Liver (tissue), 9 donors: ENCODE results near the gene DSCAML1. TPM values are rescaled to one million over a fixed set of nuclear protein-coding genes. Genes with fewer than 3 reads are reported as not detected.

Source experiments
- DNase-seq: peaks from one replicate; pipeline ENCODE4 v3.0.0-alpha.2; 2017; ENCODE audit warnings: low spot score
- H3K27ac ChIP-seq, 2 donors: one replicate each; pipeline ENCODE4 v1.7.0; 2013; ENCODE audit warnings: inconsistent platforms in 2 of 2, low read length in 2 of 2, control low read depth in 1 of 2, low read depth in 1 of 2, mild to moderate bottlenecking in 1 of 2
- H3K27me3 ChIP-seq, 4 donors: one replicate each; pipeline versions ENCODE4 v1.6.1 to v1.7.0; 2013; ENCODE audit warnings: low read length in 3 of 4, inconsistent platforms in 1 of 4, mild to moderate bottlenecking in 1 of 4, moderate library complexity in 1 of 4; ENCODE audit not compliant: control insufficient read depth in 4 of 4, insufficient read depth in 4 of 4
- H3K36me3 ChIP-seq, 4 donors: one replicate each; pipeline versions ENCODE4 v1.6.1 to v1.7.0; 2013; ENCODE audit warnings: low read length in 3 of 4, mild to moderate bottlenecking in 3 of 4, low read depth in 1 of 4, moderate library complexity in 1 of 4; ENCODE audit not compliant: control insufficient read depth in 4 of 4, insufficient read depth in 3 of 4
- H3K4me1 ChIP-seq, 4 donors: one replicate each; pipeline versions ENCODE4 v1.6.1 to v1.7.0; 2013; ENCODE audit warnings: low read length in 3 of 4, mild to moderate bottlenecking in 3 of 4, moderate library complexity in 1 of 4; ENCODE audit not compliant: control insufficient read depth in 4 of 4, insufficient read depth in 4 of 4
- H3K4me3 ChIP-seq, 3 donors: one replicate each; pipeline versions ENCODE4 v1.6.1 to v1.7.0; 2013; ENCODE audit warnings: low read length in 3 of 3, control low read depth in 1 of 3, low read depth in 1 of 3, mild to moderate bottlenecking in 1 of 3
- H3K9ac ChIP-seq, 2 donors: one replicate each; pipeline ENCODE4 v1.7.0; 2013; ENCODE audit warnings: low read length in 2 of 2, mild to moderate bottlenecking in 2 of 2, moderate library complexity in 2 of 2, control low read depth in 1 of 2, low read depth in 1 of 2
- H3K9me3 ChIP-seq, 4 donors: one replicate each; pipeline versions ENCODE4 v1.6.1 to v1.7.0; 2013; ENCODE audit warnings: low read length in 3 of 4; ENCODE audit not compliant: control insufficient read depth in 4 of 4
- EGR1 ChIP-seq, 2 donors: IDR thresholded peaks; 2 replicates each; pipeline ENCODE4 v1.6.1; 2016 to 2018; ENCODE audit warnings: antibody characterized with exemption in 2 of 2, low read depth in 2 of 2
- FOXA1 ChIP-seq: IDR thresholded peaks from 2 replicates; pipeline ENCODE4 v1.6.1; 2016; ENCODE audit warnings: antibody characterized with exemption
- FOXA2 ChIP-seq: IDR thresholded peaks from 2 replicates; pipeline ENCODE4 v1.6.1; 2016; ENCODE audit warnings: antibody characterized with exemption
- GABPA ChIP-seq, 2 donors: IDR thresholded peaks in 1 of 2; conservative IDR thresholded peaks in 1 of 2; 2 replicates each; pipeline ENCODE4 v1.6.1; 2016; ENCODE audit warnings: antibody characterized with exemption in 2 of 2, mild to moderate bottlenecking in 1 of 2, moderate library complexity in 1 of 2
- HNF4A ChIP-seq, 2 donors: conservative IDR thresholded peaks; 2 replicates each; pipeline ENCODE4 v1.6.1; 2016; ENCODE audit warnings: antibody characterized with exemption in 2 of 2, mild to moderate bottlenecking in 2 of 2
- JUND ChIP-seq, 2 donors: IDR thresholded peaks; 2 replicates each; pipeline ENCODE4 v1.6.1; 2016; ENCODE audit warnings: antibody characterized with exemption in 2 of 2
- RAD21 ChIP-seq, 2 donors: IDR thresholded peaks; 2 replicates each; pipeline ENCODE4 v1.6.1; 2016; ENCODE audit warnings: antibody characterized with exemption in 2 of 2, mild to moderate bottlenecking in 2 of 2
- RXRA ChIP-seq, 2 donors: IDR thresholded peaks; 2 replicates each; pipeline ENCODE4 v1.6.1; 2017 to 2018; ENCODE audit warnings: antibody characterized with exemption in 2 of 2, mild to moderate bottlenecking in 1 of 2
- SP1 ChIP-seq: IDR thresholded peaks from 2 replicates; pipeline ENCODE4 v1.6.1; 2018; ENCODE audit warnings: antibody characterized with exemption, mild to moderate bottlenecking
- WGBS: extraction: QIAGEN DNeasy Blood & Tissue Kit; methylation state at CpG from one replicate; pipeline ENCODE4 v1.1.7; 2013; 5-methylcytosine and 5-hydroxymethylcytosine counted together
- polyA plus RNA-seq, 2 donors: library from polyadenylated mRNA; stranded (reverse) in 1 of 2; unstranded in 1 of 2; fragments of 200-250 nt in 1 of 2; fragments of >200 nt in 1 of 2; fragmentation: Nextera tagmentation in 1 of 2; extraction: Ambion mirVana in 1 of 2; gene quantifications; one replicate each; pipeline versions ENCODE4 v1.2.1 to v1.2.3, GENCODE V29; 2013 to 2015
- total RNA-seq, 2 donors: library from RNA; depleted of rRNA; stranded (reverse); fragments of >200 nt; gene quantifications; one replicate each; pipeline ENCODE4 v1.2.3, GENCODE V29; 2014
- TF ChIP-seq, protein P1 (sequence below): IDR thresholded peaks from 2 replicates; pipeline ENCODE4 v1.6.1; 2016; ENCODE audit warnings: antibody characterized with exemption, mild to moderate bottlenecking
- TF ChIP-seq, protein P2 (sequence below): IDR thresholded peaks from 2 replicates; pipeline ENCODE4 v1.6.1; 2016; ENCODE audit warnings: antibody characterized with exemption
- TF ChIP-seq, protein P3 (sequence below): IDR thresholded peaks from 2 replicates; pipeline ENCODE4 v1.6.1; 2016; ENCODE audit warnings: antibody characterized with exemption
- TF ChIP-seq, protein P4 (sequence below): IDR thresholded peaks from 2 replicates; pipeline ENCODE4 v1.6.1; 2016; ENCODE audit warnings: antibody characterized with exemption
- TF ChIP-seq, protein P5 (sequence below): fragments of 150-350 bp; IDR thresholded peaks from 2 replicates; pipeline ENCODE4 v1.5.1; 2017; ENCODE audit warnings: improper control_type of control experiment, low read depth, low read length; ENCODE audit not compliant: missing input control
- donor health status: healthy.
- donor health status: healthy.
- donor health status: healthy.
- donor health status: healthy.
- donor health status: healthy.

Gene DSCAML1
- total and polyA plus RNA-seq, 4 donors, result 0.07 to 0.42 (median 0.20) TPM

DNA sequence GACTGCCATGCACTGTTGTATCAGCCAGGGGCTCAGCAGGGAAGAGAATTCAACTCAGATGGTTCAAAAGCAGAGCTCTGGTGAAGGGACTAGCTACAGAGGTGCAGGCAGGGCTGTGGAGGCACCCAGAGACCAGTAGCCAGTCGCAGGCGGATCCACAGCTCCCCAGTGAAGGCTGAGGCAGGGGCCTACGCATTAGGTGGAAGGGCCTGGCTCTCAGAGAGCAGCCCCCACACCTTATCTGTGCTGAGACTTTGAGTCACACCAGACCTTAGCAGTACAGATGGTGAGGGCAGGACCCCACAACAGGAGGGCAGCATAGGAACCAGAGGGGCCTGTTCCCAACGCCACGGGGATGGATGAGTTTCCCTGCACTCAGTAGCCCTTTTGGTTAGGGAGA is 189.6 kb downstream of the DSCAML1 start:
- 88% methylated on average over 5 of the region's 5 CpGs for WGBS
- Histone ChIP-seq H3K27me3 (peaks cover 0 to under 1% (median 0%) of the 10 kb centered on the region in 4 donors), H3K9ac (no peak overlapping the region), H3K4me1 (no peaks in the 10 kb centered on the region), H3K9me3 (no peaks in the 10 kb centered on the region), H3K36me3 (no peaks in the 10 kb centered on the region), H3K4me3 (no peak overlapping the region), H3K27ac (no peak overlapping the region)
- TF ChIP-seq FOXA1, result no peak
- no peak for TF ChIP-seq SP1
- DNase-seq, result no peak

DNA sequence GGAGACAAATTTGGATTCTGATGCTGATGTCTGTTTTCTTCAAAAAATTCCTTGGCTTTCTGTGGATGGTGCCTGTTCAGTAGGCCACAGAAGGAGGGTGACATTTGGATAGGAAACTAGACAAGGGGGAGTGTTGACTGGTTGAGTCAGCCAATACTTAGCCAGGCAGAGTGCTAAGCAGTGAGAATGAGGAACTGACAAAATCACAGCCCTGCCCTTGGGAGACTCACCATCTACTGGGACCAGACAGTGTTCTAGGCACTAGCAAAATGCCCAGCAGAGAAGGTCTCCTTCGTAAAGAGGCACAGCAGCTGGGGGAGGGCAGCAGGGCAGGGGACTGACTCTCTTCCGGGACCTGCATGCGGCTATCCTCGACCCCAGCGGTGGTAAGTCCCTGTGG is 190.2 kb downstream of the DSCAML1 start:
- no peak for DNase-seq
- Histone ChIP-seq H3K9me3 (no peaks in the 10 kb centered on the region), H3K4me3 (no peak overlapping the region), H3K27me3 (no peaks in the 10 kb centered on the region), H3K27ac (no peak overlapping the region), H3K9ac (no peak overlapping the region), H3K4me1 (no peaks in the 10 kb centered on the region), H3K36me3 (no peaks in the 10 kb centered on the region)
- TF ChIP-seq GABPA (IDR thresholded peaks at IDR 0.05 in 1 of 2, conservative IDR thresholded peaks at IDR 0.05 in 1 of 2) (no peak), EGR1 (IDR thresholded peaks at IDR 0.05; ENCODE audit: low read depth in 2 of 2) (no peak), JUND (IDR thresholded peaks at IDR 0.05) (no peak), RAD21 (IDR thresholded peaks at IDR 0.05) (no peak), RXRA (IDR thresholded peaks at IDR 0.05) (no peak), FOXA2 (no peak), HNF4A (conservative IDR thresholded peaks at IDR 0.05) (no peak)
- TF ChIP-seq, protein P1, sequence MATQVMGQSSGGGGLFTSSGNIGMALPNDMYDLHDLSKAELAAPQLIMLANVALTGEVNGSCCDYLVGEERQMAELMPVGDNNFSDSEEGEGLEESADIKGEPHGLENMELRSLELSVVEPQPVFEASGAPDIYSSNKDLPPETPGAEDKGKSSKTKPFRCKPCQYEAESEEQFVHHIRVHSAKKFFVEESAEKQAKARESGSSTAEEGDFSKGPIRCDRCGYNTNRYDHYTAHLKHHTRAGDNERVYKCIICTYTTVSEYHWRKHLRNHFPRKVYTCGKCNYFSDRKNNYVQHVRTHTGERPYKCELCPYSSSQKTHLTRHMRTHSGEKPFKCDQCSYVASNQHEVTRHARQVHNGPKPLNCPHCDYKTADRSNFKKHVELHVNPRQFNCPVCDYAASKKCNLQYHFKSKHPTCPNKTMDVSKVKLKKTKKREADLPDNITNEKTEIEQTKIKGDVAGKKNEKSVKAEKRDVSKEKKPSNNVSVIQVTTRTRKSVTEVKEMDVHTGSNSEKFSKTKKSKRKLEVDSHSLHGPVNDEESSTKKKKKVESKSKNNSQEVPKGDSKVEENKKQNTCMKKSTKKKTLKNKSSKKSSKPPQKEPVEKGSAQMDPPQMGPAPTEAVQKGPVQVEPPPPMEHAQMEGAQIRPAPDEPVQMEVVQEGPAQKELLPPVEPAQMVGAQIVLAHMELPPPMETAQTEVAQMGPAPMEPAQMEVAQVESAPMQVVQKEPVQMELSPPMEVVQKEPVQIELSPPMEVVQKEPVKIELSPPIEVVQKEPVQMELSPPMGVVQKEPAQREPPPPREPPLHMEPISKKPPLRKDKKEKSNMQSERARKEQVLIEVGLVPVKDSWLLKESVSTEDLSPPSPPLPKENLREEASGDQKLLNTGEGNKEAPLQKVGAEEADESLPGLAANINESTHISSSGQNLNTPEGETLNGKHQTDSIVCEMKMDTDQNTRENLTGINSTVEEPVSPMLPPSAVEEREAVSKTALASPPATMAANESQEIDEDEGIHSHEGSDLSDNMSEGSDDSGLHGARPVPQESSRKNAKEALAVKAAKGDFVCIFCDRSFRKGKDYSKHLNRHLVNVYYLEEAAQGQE, result no peak
- TF ChIP-seq, protein P2, sequence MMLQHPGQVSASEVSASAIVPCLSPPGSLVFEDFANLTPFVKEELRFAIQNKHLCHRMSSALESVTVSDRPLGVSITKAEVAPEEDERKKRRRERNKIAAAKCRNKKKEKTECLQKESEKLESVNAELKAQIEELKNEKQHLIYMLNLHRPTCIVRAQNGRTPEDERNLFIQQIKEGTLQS, result no peak
- TF ChIP-seq, protein P3, sequence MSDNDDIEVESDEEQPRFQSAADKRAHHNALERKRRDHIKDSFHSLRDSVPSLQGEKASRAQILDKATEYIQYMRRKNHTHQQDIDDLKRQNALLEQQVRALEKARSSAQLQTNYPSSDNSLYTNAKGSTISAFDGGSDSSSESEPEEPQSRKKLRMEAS, result no peak
- TF ChIP-seq, protein P4, sequence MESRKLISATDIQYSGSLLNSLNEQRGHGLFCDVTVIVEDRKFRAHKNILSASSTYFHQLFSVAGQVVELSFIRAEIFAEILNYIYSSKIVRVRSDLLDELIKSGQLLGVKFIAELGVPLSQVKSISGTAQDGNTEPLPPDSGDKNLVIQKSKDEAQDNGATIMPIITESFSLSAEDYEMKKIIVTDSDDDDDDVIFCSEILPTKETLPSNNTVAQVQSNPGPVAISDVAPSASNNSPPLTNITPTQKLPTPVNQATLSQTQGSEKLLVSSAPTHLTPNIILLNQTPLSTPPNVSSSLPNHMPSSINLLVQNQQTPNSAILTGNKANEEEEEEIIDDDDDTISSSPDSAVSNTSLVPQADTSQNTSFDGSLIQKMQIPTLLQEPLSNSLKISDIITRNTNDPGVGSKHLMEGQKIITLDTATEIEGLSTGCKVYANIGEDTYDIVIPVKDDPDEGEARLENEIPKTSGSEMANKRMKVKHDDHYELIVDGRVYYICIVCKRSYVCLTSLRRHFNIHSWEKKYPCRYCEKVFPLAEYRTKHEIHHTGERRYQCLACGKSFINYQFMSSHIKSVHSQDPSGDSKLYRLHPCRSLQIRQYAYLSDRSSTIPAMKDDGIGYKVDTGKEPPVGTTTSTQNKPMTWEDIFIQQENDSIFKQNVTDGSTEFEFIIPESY, result no peak
- TF ChIP-seq, protein P5, sequence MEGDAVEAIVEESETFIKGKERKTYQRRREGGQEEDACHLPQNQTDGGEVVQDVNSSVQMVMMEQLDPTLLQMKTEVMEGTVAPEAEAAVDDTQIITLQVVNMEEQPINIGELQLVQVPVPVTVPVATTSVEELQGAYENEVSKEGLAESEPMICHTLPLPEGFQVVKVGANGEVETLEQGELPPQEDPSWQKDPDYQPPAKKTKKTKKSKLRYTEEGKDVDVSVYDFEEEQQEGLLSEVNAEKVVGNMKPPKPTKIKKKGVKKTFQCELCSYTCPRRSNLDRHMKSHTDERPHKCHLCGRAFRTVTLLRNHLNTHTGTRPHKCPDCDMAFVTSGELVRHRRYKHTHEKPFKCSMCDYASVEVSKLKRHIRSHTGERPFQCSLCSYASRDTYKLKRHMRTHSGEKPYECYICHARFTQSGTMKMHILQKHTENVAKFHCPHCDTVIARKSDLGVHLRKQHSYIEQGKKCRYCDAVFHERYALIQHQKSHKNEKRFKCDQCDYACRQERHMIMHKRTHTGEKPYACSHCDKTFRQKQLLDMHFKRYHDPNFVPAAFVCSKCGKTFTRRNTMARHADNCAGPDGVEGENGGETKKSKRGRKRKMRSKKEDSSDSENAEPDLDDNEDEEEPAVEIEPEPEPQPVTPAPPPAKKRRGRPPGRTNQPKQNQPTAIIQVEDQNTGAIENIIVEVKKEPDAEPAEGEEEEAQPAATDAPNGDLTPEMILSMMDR, result no peak
- WGBS, result 91% methylated on average over 5 of the region's 5 CpGs
